Bronchial epithelial cell (primary cell): ENCODE data around the gene SHROOM3. TPM values are rescaled to one million over a fixed set of nuclear protein-coding genes. Genes with fewer than 3 reads are reported as not detected.
A peak's percentile ranks its signal among the peaks of the same experiment; 100 is the strongest.

Source experiments
- DNase-seq: peaks from one replicate; pipeline ENCODE4 v3.0.0-alpha.2; 2010; ENCODE audit warnings: low read depth
- FAIRE-seq: peaks from 2 replicates; lab custom pipeline; 2011; peaks lifted over from hg19 to GRCh38; lab: Jason Lieb, UNC
- H3K27me3 ChIP-seq: 2 replicates; pipeline ENCODE4 v1.5.1; 2011; ENCODE audit warnings: low read length; ENCODE audit not compliant: control insufficient read depth, insufficient read depth
- H3K36me3 ChIP-seq: 2 replicates; pipeline ENCODE4 v1.5.1; 2011; ENCODE audit warnings: low read length; ENCODE audit not compliant: control insufficient read depth, insufficient read depth
- H3K4me3 ChIP-seq: 2 replicates; pipeline ENCODE4 v1.5.1; 2011; ENCODE audit warnings: mild to moderate bottlenecking, low read depth, low read length, control low read depth
- CTCF ChIP-seq: IDR thresholded peaks from 2 replicates; pipeline ENCODE4 v1.5.1; 2011; ENCODE audit warnings: mild to moderate bottlenecking, moderate library complexity, low read length, control low read depth, inconsistent platforms; ENCODE audit not compliant: insufficient read depth, severe bottlenecking
- total RNA-seq: library from RNA; depleted of rRNA; stranded (reverse); fragments of >200 nt; gene quantifications from 2 replicates; pipeline ENCODE4 v1.2.1, GENCODE V29; 2014

SHROOM3 gene
- total RNA-seq, 1 donor from 2014 or later, result 6.3 TPM

- no peak for FAIRE-seq
Observed at GRCh38 chr4:76622717-76623116, 187.7 kb downstream of the SHROOM3 start.

GRCh38 chr4:76623217-76624045 lies 188.4 kb downstream of the SHROOM3 start:
- H3K27me3 ChIP-seq, result no peaks in the 10 kb centered on the region
- H3K4me3 ChIP-seq, result no peak overlapping the region
- no peak for TF ChIP-seq CTCF
- DNase-seq (peak; percentile 61), FAIRE-seq (no peak)
- no peaks in the 10 kb centered on the region for H3K36me3 ChIP-seq

More at GRCh38 chr4:76622717-76623116, 187.7 kb downstream of the SHROOM3 start:
- Histone ChIP-seq H3K36me3 (no peaks in the 10 kb centered on the region), H3K27me3 (no peaks in the 10 kb centered on the region), H3K4me3 (no peak overlapping the region)
- no peak for TF ChIP-seq CTCF
- DNase-seq, result no peak

GRCh38 chr4:76624241-76624681 lies 189.2 kb downstream of the SHROOM3 start:
- H3K4me3 ChIP-seq, result no peak overlapping the region

GRCh38 chr4:76624931-76625715 lies 190.1 kb downstream of the SHROOM3 start:
- no peak for TF ChIP-seq CTCF
- FAIRE-seq (no peak), DNase-seq (no peak)
- H3K36me3 ChIP-seq, result no peaks in the 10 kb centered on the region
- H3K27me3 ChIP-seq, result no peaks in the 10 kb centered on the region
- H3K4me3 ChIP-seq, result no peak overlapping the region

More at GRCh38 chr4:76624241-76624681, 189.2 kb downstream of the SHROOM3 start:
- Histone ChIP-seq H3K36me3 (no peaks in the 10 kb centered on the region), H3K27me3 (no peaks in the 10 kb centered on the region)
- FAIRE-seq, result no peak
- no peak for TF ChIP-seq CTCF
- peak; percentile 92 for DNase-seq

- DNase-seq (no peak), FAIRE-seq (no peak)
- Histone ChIP-seq H3K4me3 (no peak overlapping the region), H3K36me3 (no peaks in the 10 kb centered on the region), H3K27me3 (no peaks in the 10 kb centered on the region)
- peak; percentile 23 for TF ChIP-seq CTCF
Observed at GRCh38 chr4:76626686-76627465, 191.8 kb downstream of the SHROOM3 start.
